AG09309 (cell line): Measurements from ENCODE around the gene ERP44.
"Not testable (repeated sequence)": the region's sequence is repeated elsewhere in the genome, so short reads cannot be mapped to it uniquely, and the experiment has no call there.

Experiments
- DNase-seq: peaks from one replicate; pipeline ENCODE4 v3.0.0-alpha.2; 2010; ENCODE audit warnings: low read depth
- H3K4me3 ChIP-seq: 2 replicates; pipeline ENCODE4 v1.5.1; 2011; ENCODE audit warnings: mild to moderate bottlenecking, low read depth, low read length, moderate library complexity; ENCODE audit not compliant: control insufficient read depth
- CTCF ChIP-seq: IDR thresholded peaks from 2 replicates; pipeline ENCODE4 v1.5.1; 2011; ENCODE audit warnings: mild to moderate bottlenecking, low read depth, low read length, inconsistent platforms; ENCODE audit not compliant: insufficient read depth, control insufficient read depth; ENCODE audit errors: missing control alignments

ERP44 gene

GRCh38 chr9:99999797-100000196 is 99.0 kb downstream of the ERP44 start:
- DNase-seq = no peak
- H3K4me3 ChIP-seq = no peak overlapping the region
- no peak for TF ChIP-seq CTCF

- no peak for TF ChIP-seq CTCF
- no peak for DNase-seq
- H3K4me3 ChIP-seq = no peak overlapping the region
Measured at GRCh38 chr9:99998866-99999265, 99.9 kb downstream of the ERP44 start.

- H3K4me3 ChIP-seq = no peak overlapping the region
- no peak for TF ChIP-seq CTCF
- DNase-seq = no peak
Measured at GRCh38 chr9:99998266-99998665, 100.5 kb downstream of the ERP44 start.

GRCh38 chr9:99990508-99990907 is 108.3 kb downstream of the ERP44 start:
- not testable (repeated sequence) for H3K4me3 ChIP-seq, DNase-seq

GRCh38 chr9:99986642-99987041 is 112.2 kb downstream of the ERP44 start:
- TF ChIP-seq CTCF = no peak
- H3K4me3 ChIP-seq = no peak overlapping the region
- no peak for DNase-seq

GRCh38 chr9:99980598-99980997 is 118.2 kb downstream of the ERP44 start:
- no peak overlapping the region for H3K4me3 ChIP-seq
- no peak for DNase-seq
- TF ChIP-seq CTCF = no peak

GRCh38 chr9:99978221-99978620 is 120.6 kb downstream of the ERP44 start:
- H3K4me3 ChIP-seq = no peak overlapping the region
- TF ChIP-seq CTCF = no peak
- DNase-seq = no peak
